K562 (cell line): ENCODE data around the gene RNF212B. TPM values are rescaled to one million over a fixed set of nuclear protein-coding genes. Genes with fewer than 3 reads are reported as not detected.
A peak's percentile ranks its signal among the peaks of the same experiment; 100 is the strongest.

ENCODE experiments used
- ARID3B ChIP-seq: fragments of 250-450 bp; sonication (Bioruptor Pico); IDR thresholded peaks from 2 replicates; pipeline ENCODE4 v1.4.0; 2020; ENCODE audit warnings: borderline replicate concordance
- BCOR ChIP-seq: fragments of 450-650 bp; IDR thresholded peaks from 2 replicates; pipeline ENCODE4 v1.6.1; 2016
- CAMTA2 ChIP-seq: fragments of 250-450 bp; sonication (Bioruptor Pico); conservative IDR thresholded peaks from 2 replicates; pipeline ENCODE4 v1.5.1; 2022
- FOXJ3 ChIP-seq: sonication (generic); formaldehyde crosslinking; IDR thresholded peaks from 2 replicates; pipeline ENCODE4 v1.4.0; 2020; ENCODE audit warnings: mild to moderate bottlenecking, missing genetic modification reagents
- HINFP ChIP-seq: fragments of 450-650 bp; conservative IDR thresholded peaks from 2 replicates; pipeline ENCODE4 v1.6.1; 2016; ENCODE audit warnings: missing genetic modification characterization, low read depth, mild to moderate bottlenecking, control low read depth, missing compliant biosample characterization
- HLTF ChIP-seq: fragments of 450-650 bp; IDR thresholded peaks from 2 replicates; pipeline ENCODE4 v1.6.1; 2016
- HSF4 ChIP-seq: fragments of 250-450 bp; sonication (Bioruptor Pico); IDR thresholded peaks from 2 replicates; pipeline ENCODE4 v2.1.2; 2022; ENCODE audit warnings: mild to moderate bottlenecking, moderate library complexity, borderline replicate concordance
- MXI1 ChIP-seq: IDR thresholded peaks from 2 replicates; pipeline ENCODE4 v1.6.1; 2011; ENCODE audit warnings: low read depth, mild to moderate bottlenecking, improper control_type of control experiment, low read length
- POLR2G ChIP-seq: fragments of 200-400 bp; formaldehyde crosslinking; IDR thresholded peaks from 2 replicates; pipeline ENCODE4 v1.6.1; 2017; ENCODE audit warnings: low read depth, mild to moderate bottlenecking, antibody characterized with exemption, low read length, moderate library complexity
- PURB ChIP-seq: sonication (generic); formaldehyde crosslinking; IDR thresholded peaks from 2 replicates; pipeline ENCODE4 v1.9.0; 2021; ENCODE audit warnings: low read depth, mild to moderate bottlenecking, missing genetic modification reagents
- TAF9B ChIP-seq: fragments of 450-650 bp; IDR thresholded peaks from 2 replicates; pipeline ENCODE4 v1.6.1; 2018; ENCODE audit warnings: mild to moderate bottlenecking; ENCODE audit not compliant: partially characterized antibody
- TAL1 ChIP-seq: fragments of 450-650 bp; IDR thresholded peaks from 2 replicates; pipeline ENCODE4 v1.6.1; 2016; ENCODE audit warnings: mild to moderate bottlenecking
- TCF15 ChIP-seq: fragments of 250-450 bp; sonication (Bioruptor Pico); IDR thresholded peaks from 2 replicates; pipeline ENCODE4 v1.8.0; 2022; ENCODE audit warnings: moderate library complexity, mild to moderate bottlenecking, inconsistent platforms
- TCFL5 ChIP-seq: fragments of 250-450 bp; sonication (Bioruptor Pico); conservative IDR thresholded peaks from 2 replicates; pipeline ENCODE4 v1.6.1; 2021; ENCODE audit warnings: mild to moderate bottlenecking, moderate library complexity, matching md5 sums
- TSHZ1 ChIP-seq: fragments of 250-450 bp; sonication (Bioruptor Pico); IDR thresholded peaks from 2 replicates; pipeline ENCODE4 v1.4.0; 2020; ENCODE audit warnings: mild to moderate bottlenecking, moderate library complexity
- ZBTB2 ChIP-seq: fragments of 450-650 bp; IDR thresholded peaks from 2 replicates; pipeline ENCODE4 v1.6.1; 2016; ENCODE audit warnings: antibody characterized with exemption
- ZFPM2 ChIP-seq: fragments of 250-450 bp; sonication (Bioruptor Pico); IDR thresholded peaks from 2 replicates; pipeline ENCODE4 v1.5.1; 2022; ENCODE audit warnings: mild to moderate bottlenecking
- polyA plus RNA-seq, 8 experiments: library from polyadenylated mRNA; depleted of rRNA in 4 of 8; stranded (reverse) in 5 of 8; unstranded in 3 of 8; fragments of >200 nt; fragmentation: Nextera tagmentation in 2 of 8; fragmentation: Illumina TruSeq in 1 of 8; extraction: Ambion mirVana in 2 of 8; extraction: Trizol in 1 of 8; gene quantifications; 2 replicates each; pipeline versions ENCODE4 v1.2.1 to v1.2.3, GENCODE V29; 2011 to 2014; ENCODE audit warnings: inconsistent platforms in 1 of 8, missing spikeins in 1 of 8
- total RNA-seq, 7 experiments: library from RNA; depleted of rRNA in 6 of 7; stranded (reverse); fragments of >200 nt in 6 of 7; fragmentation: Illumina TruSeq in 2 of 7; extraction: Trizol in 2 of 7; gene quantifications; 2 replicates each; pipeline versions ENCODE4 v1.2.1 to v1.2.3, GENCODE V29; 2011 to 2021; ENCODE audit warnings: low replicate concordance in 1 of 7
- TF ChIP-seq, protein P1 (sequence below): fragments of 450-650 bp; formaldehyde crosslinking; conservative IDR thresholded peaks from 2 replicates; pipeline ENCODE4 v1.4.0; 2022; ENCODE audit warnings: mild to moderate bottlenecking, missing genetic modification characterization

The RNF212B gene
- total and polyA plus RNA-seq, 9 of the 15 experiments (the other 6 are each of a cell fraction or from before 2014, with no cell fraction given), result 0.15 to 0.43 (median 0.27) TPM; not detected in 3

GRCh38 chr14:23294734-23295561, 57.2 kb downstream of the RNF212B start (continued):
- no peak for TF ChIP-seq ARID3B (CRISPR knock-in tag)
- TF ChIP-seq ZBTB2, result peak; percentile 47; the same call in 1 of the 2 replicates
- TF ChIP-seq PURB, result no peak
- no peak for TF ChIP-seq CAMTA2
- TF ChIP-seq HINFP (tag), result no peak
- no peak for TF ChIP-seq MXI1
- TF ChIP-seq TAL1, result peak; percentile 23; the same call in 1 of the 2 replicates
- TF ChIP-seq HSF4 (CRISPR knock-in tag), result no peak
- TF ChIP-seq TCFL5, result no peak
- TF ChIP-seq TAF9B, result no peak
- TF ChIP-seq POLR2G, result peak; percentile 33; the same call in 1 of the 2 replicates
- TF ChIP-seq ZFPM2, result no peak
- TF ChIP-seq, protein P1, sequence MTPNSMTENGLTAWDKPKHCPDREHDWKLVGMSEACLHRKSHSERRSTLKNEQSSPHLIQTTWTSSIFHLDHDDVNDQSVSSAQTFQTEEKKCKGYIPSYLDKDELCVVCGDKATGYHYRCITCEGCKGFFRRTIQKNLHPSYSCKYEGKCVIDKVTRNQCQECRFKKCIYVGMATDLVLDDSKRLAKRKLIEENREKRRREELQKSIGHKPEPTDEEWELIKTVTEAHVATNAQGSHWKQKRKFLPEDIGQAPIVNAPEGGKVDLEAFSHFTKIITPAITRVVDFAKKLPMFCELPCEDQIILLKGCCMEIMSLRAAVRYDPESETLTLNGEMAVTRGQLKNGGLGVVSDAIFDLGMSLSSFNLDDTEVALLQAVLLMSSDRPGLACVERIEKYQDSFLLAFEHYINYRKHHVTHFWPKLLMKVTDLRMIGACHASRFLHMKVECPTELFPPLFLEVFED (CRISPR knock-in tag), result peak; percentile 62; the same call in 1 of the 2 replicates
- no peak for TF ChIP-seq TCF15 (CRISPR knock-in tag)
- no peak for TF ChIP-seq TSHZ1
- TF ChIP-seq BCOR, result peak; percentile 75
- no peak for TF ChIP-seq FOXJ3 (CRISPR knock-in tag)
- peak; percentile 74; the same call in 1 of the 2 replicates for TF ChIP-seq HLTF
